ENCODE data around the gene CCNDBP1. TPM values are rescaled to one million over a fixed set of nuclear protein-coding genes. Genes with fewer than 3 reads are reported as not detected.
"Not testable (repeated sequence)": the region's sequence is repeated elsewhere in the genome, so short reads cannot be mapped to it uniquely, and the experiment has no call there.

CCNDBP1 gene
- total RNA-seq, 1 experiment from 2014 or later: 34.1 TPM

- peaks cover 8 to 10% of the 10 kb centered on the region in 2 experiments for H3K4me1 Mint-ChIP-seq
- TF ChIP-seq CTCF (conservative IDR thresholded peaks at IDR 0.05): no peak
- Histone ChIP-seq H2AFZ (ENCODE audit: low read length) (no peak overlapping the region), H3K4me2 (ENCODE audit: insufficient read depth, insufficient read length, low read length) (no peak overlapping the region), H3K14ac (ENCODE audit: insufficient read depth, low read length) (no peak overlapping the region), H2BK120ac (ENCODE audit: low read depth, low read length, poor library complexity, severe bottlenecking) (no peak overlapping the region), H3K4ac (ENCODE audit: low read depth, low read length) (no peak overlapping the region), H3K23ac (ENCODE audit: insufficient read length, low read depth, low read length) (no peak overlapping the region), H3K4me1 (ENCODE audit: insufficient read depth, low read length) (no peaks in the 10 kb centered on the region), H4K91ac (ENCODE audit: insufficient read length, low read depth, low read length) (no peak overlapping the region), H3T11ph (ENCODE audit: low read length) (no peak overlapping the region), H3K79me1 (ENCODE audit: insufficient read depth, low read depth, low read length, poor library complexity, severe bottlenecking) (no peaks in the 10 kb centered on the region), H4K8ac (replicated peaks; ENCODE audit: insufficient read length, low read depth, low read length) (no peak overlapping the region), H2BK12ac (ENCODE audit: insufficient read length, low read depth, low read length) (no peak overlapping the region), H3K27me3 (ENCODE audit: insufficient read depth, low read length) (no peaks in the 10 kb centered on the region), H3K56ac (ENCODE audit: insufficient read length, low read depth, low read length) (no peak overlapping the region), H2BK20ac (ENCODE audit: low read depth, low read length, poor library complexity, severe bottlenecking) (no peak overlapping the region), H3K79me2 (ENCODE audit: insufficient read depth, low read length) (no peaks in the 10 kb centered on the region), H4K5ac (ENCODE audit: insufficient read length, low read depth, low read length) (no peak overlapping the region), H2BK5ac (ENCODE audit: insufficient read length, low read length) (no peak overlapping the region), H2BK15ac (ENCODE audit: low read depth, low read length) (no peak overlapping the region), H3K23me2 (ENCODE audit: insufficient read length, low read depth, low read length, poor library complexity, severe bottlenecking) (no peaks in the 10 kb centered on the region), H3K27ac (ENCODE audit: insufficient read length, low read depth, low read length) (no peak overlapping the region), H3K9ac (ENCODE audit: extremely low read depth, insufficient read length, low read length) (no peak overlapping the region), H4K20me1 (ENCODE audit: control insufficient read depth, insufficient read depth, insufficient read length) (no peaks in the 10 kb centered on the region), H3K9me3 (ENCODE audit: control insufficient read depth, low read depth, low read length) (no peaks in the 10 kb centered on the region), H3K18ac (ENCODE audit: insufficient read length, low read depth, low read length) (no peak overlapping the region), H2AK5ac (ENCODE audit: insufficient read length, low read length) (no peak overlapping the region)
- peaks cover 4 to 41% (median 28%) of the 10 kb centered on the region in 3 experiments for H3K36me3 Mint-ChIP-seq (ENCODE audit: insufficient read depth in 1 of 3, low read depth in 3 of 3)
- DNase-seq: no peak
- H3K9me3 Mint-ChIP-seq: peaks cover 11 to 17% of the 10 kb centered on the region in 2 experiments; a peak in 4 of 5 replicates
- H3K4me3 Mint-ChIP-seq: no peak overlapping the region
- WGBS (ENCODE audit: extremely low coverage, insufficient read length, low lambda C conversion rate): no CpG with 5 or more reads among the region's 2 CpGs
- no peak overlapping the region; a peak in 1 of 7 replicates for H3K27ac Mint-ChIP-seq
- no peaks in the 10 kb centered on the region for H3K27me3 Mint-ChIP-seq (ENCODE audit: low read depth)
These were observed 19.3 kb upstream of the CCNDBP1 start for GRCh38 chr15:43165801-43166325.

GRCh38 chr15:43167261-43167660, 17.9 kb upstream of the CCNDBP1 start:
- not testable (repeated sequence) for H2BK120ac ChIP-seq (ENCODE audit: low read depth, low read length, poor library complexity, severe bottlenecking); H3K27ac ChIP-seq (ENCODE audit: insufficient read length, low read depth, low read length); H4K20me1 ChIP-seq (ENCODE audit: control insufficient read depth, insufficient read depth, insufficient read length); H3K27me3 ChIP-seq (ENCODE audit: insufficient read depth, low read length); H4K5ac ChIP-seq (ENCODE audit: insufficient read length, low read depth, low read length); H3T11ph ChIP-seq (ENCODE audit: low read length); H3K4me1 Mint-ChIP-seq; H3K23ac ChIP-seq (ENCODE audit: insufficient read length, low read depth, low read length); H2BK15ac ChIP-seq (ENCODE audit: low read depth, low read length); H4K8ac ChIP-seq (replicated peaks; ENCODE audit: insufficient read length, low read depth, low read length); H3K4me2 ChIP-seq (ENCODE audit: insufficient read depth, insufficient read length, low read length); H4K91ac ChIP-seq (ENCODE audit: insufficient read length, low read depth, low read length); H3K4me3 Mint-ChIP-seq; H2BK20ac ChIP-seq (ENCODE audit: low read depth, low read length, poor library complexity, severe bottlenecking); H3K27me3 Mint-ChIP-seq (ENCODE audit: low read depth); H3K4me1 ChIP-seq (ENCODE audit: insufficient read depth, low read length); H3K23me2 ChIP-seq (ENCODE audit: insufficient read length, low read depth, low read length, poor library complexity, severe bottlenecking); H3K79me2 ChIP-seq (ENCODE audit: insufficient read depth, low read length); H3K79me1 ChIP-seq (ENCODE audit: insufficient read depth, low read depth, low read length, poor library complexity, severe bottlenecking); H3K4ac ChIP-seq (ENCODE audit: low read depth, low read length); H2BK12ac ChIP-seq (ENCODE audit: insufficient read length, low read depth, low read length); H3K9me3 ChIP-seq (ENCODE audit: control insufficient read depth, low read depth, low read length); H2AFZ ChIP-seq (ENCODE audit: low read length); H2AK5ac ChIP-seq (ENCODE audit: insufficient read length, low read length); DNase-seq; H3K9ac ChIP-seq (ENCODE audit: extremely low read depth, insufficient read length, low read length); H3K27ac Mint-ChIP-seq; H3K14ac ChIP-seq (ENCODE audit: insufficient read depth, low read length); H3K56ac ChIP-seq (ENCODE audit: insufficient read length, low read depth, low read length); H2BK5ac ChIP-seq (ENCODE audit: insufficient read length, low read length); H3K18ac ChIP-seq (ENCODE audit: insufficient read length, low read depth, low read length)
- Mint-ChIP-seq H3K36me3 (ENCODE audit: insufficient read depth in 1 of 3, low read depth in 3 of 3) (peaks cover 6 to 46% (median 28%) of the 10 kb centered on the region in 3 experiments), H3K9me3 (peaks cover 11 to 17% of the 10 kb centered on the region in 2 experiments; a peak in 4 of 5 replicates)
- WGBS (ENCODE audit: extremely low coverage, insufficient read length, low lambda C conversion rate): no CpG with 5 or more reads among the region's 28 CpGs
